Hematopoietic multipotent progenitor cell treated with erythropoietin and hydrocortisone succinate and interleukin-3 and kit ligand, for 17 days (in vitro differentiated cells): ENCODE data around the gene TAF1.
A peak's percentile ranks its signal among the peaks of the same experiment; 100 is the strongest.
"Not testable (repeated sequence)": the region's sequence is repeated elsewhere in the genome, so short reads cannot be mapped to it uniquely, and the experiment has no call there.

Source experiments
- DNase-seq: peaks from one replicate; pipeline ENCODE4 v3.0.0-alpha.2; 2015; ENCODE audit warnings: low spot score

The TAF1 gene, protein sequence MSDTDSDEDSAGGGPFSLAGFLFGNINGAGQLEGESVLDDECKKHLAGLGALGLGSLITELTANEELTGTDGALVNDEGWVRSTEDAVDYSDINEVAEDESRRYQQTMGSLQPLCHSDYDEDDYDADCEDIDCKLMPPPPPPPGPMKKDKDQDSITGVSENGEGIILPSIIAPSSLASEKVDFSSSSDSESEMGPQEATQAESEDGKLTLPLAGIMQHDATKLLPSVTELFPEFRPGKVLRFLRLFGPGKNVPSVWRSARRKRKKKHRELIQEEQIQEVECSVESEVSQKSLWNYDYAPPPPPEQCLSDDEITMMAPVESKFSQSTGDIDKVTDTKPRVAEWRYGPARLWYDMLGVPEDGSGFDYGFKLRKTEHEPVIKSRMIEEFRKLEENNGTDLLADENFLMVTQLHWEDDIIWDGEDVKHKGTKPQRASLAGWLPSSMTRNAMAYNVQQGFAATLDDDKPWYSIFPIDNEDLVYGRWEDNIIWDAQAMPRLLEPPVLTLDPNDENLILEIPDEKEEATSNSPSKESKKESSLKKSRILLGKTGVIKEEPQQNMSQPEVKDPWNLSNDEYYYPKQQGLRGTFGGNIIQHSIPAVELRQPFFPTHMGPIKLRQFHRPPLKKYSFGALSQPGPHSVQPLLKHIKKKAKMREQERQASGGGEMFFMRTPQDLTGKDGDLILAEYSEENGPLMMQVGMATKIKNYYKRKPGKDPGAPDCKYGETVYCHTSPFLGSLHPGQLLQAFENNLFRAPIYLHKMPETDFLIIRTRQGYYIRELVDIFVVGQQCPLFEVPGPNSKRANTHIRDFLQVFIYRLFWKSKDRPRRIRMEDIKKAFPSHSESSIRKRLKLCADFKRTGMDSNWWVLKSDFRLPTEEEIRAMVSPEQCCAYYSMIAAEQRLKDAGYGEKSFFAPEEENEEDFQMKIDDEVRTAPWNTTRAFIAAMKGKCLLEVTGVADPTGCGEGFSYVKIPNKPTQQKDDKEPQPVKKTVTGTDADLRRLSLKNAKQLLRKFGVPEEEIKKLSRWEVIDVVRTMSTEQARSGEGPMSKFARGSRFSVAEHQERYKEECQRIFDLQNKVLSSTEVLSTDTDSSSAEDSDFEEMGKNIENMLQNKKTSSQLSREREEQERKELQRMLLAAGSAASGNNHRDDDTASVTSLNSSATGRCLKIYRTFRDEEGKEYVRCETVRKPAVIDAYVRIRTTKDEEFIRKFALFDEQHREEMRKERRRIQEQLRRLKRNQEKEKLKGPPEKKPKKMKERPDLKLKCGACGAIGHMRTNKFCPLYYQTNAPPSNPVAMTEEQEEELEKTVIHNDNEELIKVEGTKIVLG (N-terminal part only)

DNA sequence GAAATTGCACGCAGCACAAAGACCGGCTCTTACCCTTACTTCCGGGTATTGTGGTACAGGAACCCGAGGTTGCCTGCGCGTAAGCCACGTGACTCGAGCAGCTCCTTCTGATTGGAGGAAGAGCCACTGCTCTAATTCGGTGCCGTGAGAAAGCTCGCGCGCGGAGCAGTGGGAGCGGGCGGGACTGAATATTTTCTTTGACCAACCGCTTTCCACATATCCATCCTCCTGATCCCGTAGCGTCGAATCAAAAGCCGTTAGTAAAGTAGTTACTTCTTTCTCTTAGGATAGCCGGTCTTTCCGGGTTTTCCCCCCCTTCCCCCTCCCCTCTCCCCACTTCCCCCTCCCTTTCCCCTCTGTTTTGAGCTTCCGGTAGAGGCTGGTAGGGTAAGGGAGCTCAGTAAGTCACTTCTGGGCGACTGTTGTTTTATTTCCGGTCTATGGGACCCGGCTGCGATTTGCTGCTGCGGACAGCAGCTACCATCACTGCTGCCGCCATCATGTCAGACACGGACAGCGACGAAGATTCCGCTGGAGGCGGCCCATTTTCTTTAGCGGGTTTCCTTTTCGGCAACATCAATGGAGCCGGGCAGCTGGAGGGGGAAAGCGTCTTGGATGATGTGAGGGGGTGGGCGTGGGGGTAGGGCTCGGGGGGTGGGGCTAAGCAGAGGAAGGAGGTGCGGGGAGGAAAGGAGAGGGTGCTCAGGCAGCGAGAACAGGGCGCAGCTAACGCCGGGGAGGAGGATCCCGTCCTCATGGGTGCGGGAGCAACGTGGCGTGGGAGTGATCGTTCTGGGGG is at the start of gene TAF1:
TSS of gene TAF1 (plus strand) at position 483 of the 799 bp plus-strand sequence. CDS start at position 501, 18 bp downstream.
- peak; percentile 93 for DNase-seq

DNA sequence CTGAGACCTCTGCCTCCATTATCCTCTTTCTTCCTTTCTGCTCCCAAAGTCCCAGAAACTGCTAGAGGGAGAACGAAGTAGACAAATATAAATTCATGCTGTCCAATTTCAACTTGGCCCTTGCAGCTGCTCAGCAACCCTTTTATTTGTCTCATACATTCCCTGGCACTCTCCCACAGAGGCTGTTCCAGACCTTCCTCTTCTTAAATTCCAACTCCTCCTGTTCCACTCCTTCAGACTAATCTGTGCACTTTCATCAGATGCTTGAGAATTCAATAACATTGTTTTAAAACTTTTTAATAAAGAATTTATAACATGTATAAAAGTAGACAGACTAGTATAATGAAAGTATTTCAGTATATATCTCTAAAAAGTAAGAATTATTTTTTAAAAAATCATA is 49.2 kb upstream of the TAF1 start:
- DNase-seq, result not testable (repeated sequence)

DNA sequence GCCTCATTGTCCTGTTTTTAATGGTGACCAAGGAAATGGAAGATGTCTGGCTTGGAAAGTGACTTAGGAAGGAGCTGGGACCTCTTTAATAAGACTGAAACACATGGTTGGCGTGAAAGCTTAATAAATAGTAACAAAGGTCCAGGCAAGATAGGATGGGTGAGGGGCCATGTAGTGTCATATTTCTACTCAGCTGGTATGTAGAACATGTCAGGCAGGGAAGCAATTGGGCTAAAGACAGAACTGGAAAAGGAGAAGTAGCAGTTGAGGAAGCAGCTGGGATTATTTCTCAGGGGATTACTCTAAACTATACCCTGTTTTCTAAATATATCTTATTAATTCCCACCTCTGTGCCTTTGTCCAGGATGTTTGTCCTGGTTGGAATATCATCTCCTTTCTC is 46.0 kb upstream of the TAF1 start:
- DNase-seq, result no peak

DNA sequence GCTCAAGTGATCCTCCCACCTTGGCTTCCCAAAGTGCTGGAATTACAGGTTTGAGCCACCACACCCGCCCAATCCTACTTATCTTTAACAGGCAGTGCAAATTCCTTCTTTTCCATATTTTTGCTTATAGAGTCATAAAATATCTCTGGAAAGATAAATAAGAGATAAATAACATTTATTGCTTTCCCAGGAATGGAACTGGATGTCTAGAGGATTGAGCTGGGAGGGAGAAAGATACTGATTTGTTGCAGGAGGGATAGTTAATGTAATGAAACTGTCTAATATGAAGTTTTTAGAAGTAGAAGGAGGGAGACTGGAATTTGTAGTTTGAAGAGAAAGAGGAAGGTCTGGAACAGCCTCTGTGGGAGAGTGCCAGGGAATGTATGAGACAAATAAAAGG is 44.4 kb upstream of the TAF1 start:
- DNase-seq, result no peak

DNA sequence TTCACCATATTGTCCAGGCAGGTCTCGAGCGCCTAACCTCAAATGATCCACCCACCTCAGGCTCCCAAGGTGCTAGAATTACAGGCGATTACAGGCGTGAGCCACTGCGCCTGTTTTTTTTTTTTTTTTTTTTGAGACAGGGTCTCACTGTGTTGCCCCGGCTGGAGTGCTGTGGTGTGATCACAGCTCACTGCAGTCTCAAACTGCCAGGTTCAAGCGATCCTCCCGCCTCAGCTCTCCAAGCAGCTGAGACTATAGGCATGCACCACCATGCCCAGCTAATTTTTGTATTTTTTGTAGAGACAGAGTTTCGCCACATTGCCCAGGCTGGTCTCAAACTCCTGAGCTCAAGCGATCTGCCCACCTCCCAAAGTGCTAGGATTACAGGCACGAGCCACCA is 41.7 kb upstream of the TAF1 start:
- DNase-seq, result not testable (repeated sequence)

DNA sequence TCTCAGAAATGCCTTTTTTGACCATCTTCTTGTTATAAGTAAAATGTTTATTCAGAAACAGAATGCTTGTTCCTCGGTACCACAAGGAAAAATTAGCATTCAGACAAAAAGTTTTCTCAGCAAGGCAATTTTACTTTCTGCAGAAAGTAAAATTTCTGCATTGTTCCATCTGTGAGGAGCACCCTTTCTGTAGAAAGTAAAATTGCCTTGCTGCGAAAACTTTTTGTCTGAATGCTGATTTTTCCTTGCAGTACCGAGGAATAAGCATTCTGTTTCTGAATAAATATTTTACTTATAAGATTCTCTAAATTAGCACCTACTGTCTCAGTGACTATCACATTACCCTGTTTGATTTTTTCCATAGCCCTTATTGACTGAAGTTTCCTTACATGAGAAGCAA is 39.8 kb upstream of the TAF1 start:
- no peak for DNase-seq

DNA sequence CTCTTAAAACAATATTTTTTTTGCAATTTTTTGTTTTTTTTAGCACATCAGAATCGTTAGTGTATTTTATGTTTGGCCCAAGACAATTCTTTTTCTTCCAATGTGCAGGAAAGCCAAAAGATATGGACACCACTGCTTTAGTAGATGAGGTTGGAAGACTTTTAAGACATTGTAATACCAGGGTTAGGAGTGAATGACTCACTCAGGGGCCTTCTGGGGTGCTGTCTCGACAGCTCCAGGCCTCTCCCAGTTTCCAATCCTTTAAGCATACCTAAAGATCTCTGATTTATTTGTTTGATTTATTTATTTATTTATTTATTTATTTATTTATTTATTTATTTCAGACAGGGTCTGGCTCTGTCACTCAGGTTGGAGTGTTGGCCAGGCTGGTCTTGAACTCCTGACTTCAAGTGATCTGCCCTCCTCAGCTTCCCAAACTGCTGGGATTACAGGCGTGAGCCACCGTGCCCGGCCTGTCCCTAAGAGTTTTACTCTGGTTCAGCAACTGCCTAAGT is 16.9 kb upstream of the TAF1 start:
- not testable (repeated sequence) for DNase-seq

DNA sequence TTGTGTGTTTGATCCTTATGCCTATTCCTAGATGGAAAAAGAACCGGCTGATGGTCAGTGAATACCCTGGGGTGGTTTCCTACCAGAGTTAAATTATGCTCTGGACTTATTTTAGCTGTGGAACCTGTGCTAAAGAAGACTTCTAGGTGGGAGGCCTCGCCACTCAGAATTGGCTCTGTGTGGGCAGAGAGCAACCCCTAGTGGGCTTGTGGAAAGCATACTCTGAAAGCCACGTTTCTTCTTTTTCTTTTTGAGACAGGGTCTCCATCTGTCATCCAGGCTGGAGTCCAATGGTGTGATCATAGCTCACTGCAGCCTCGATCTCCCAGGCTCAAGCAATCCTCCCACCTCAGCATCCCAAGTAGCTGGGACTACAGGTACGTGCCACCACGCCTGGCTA is 16.3 kb upstream of the TAF1 start:
- DNase-seq, result not testable (repeated sequence)

DNA sequence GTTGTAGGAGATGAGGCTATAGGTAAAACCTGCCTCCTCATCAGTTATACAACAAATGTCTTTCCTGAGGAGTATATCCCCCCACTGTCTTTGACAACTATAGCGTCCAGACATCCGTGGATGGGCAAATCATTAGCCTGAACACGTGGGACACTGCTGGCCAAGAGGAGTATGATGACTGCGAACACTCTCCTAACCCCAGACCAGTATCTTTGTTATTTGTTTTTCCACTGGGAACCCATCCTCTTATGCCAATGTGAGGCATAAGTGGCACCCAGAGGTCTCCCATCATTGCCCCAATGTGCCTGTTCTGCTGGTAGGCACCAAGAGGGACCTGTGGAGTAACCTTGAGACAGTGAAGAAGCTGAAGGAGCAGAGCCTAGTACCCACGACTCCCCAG is 13.7 kb upstream of the TAF1 start:
- not testable (repeated sequence) for DNase-seq

DNA sequence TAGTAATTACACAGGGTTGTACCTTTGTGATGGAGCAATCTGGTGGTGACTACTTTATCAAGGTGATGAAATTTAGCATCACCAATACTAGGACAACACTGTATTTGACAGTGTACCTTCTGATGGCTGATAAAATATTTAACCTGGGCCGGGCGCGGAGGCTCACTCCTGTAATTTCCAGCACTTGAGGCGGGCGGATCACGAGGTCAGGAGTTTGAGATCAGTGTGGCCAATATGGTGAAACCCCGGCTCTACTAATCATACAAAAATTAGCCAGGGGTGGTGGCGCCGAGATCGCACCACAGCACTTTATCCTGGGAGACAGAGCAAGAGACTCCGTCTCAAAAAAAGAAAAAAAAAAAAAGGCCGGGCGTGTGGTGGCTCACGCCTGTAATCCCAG is 1.9 kb upstream of the TAF1 start:
- DNase-seq, result no peak

DNA sequence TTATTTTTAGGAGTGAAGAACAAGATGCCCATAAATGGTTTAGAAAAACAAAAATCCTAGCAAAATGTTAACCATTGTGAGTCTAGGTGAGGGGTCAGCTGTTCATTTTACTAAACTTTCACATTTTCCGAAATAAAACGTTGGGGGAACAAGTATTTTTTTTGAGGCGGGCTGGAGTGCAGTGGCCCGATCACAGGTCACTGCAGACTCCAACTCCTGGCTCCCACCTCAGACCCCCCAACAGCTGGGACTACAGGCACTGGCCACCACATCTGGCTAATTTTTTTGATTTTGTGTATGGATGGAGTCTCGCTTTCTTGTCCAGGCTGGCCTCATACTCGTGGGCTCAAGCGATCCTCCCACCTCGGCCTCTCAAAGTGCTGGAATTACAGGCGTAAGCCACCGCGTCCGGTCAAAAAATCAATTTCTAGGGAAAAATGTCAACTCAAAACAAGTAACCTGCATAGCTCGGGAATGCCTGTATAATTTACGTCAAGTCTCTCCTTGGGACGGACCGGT is 742 bp upstream of the TAF1 start:
- DNase-seq, result peak; percentile 4

DNA sequence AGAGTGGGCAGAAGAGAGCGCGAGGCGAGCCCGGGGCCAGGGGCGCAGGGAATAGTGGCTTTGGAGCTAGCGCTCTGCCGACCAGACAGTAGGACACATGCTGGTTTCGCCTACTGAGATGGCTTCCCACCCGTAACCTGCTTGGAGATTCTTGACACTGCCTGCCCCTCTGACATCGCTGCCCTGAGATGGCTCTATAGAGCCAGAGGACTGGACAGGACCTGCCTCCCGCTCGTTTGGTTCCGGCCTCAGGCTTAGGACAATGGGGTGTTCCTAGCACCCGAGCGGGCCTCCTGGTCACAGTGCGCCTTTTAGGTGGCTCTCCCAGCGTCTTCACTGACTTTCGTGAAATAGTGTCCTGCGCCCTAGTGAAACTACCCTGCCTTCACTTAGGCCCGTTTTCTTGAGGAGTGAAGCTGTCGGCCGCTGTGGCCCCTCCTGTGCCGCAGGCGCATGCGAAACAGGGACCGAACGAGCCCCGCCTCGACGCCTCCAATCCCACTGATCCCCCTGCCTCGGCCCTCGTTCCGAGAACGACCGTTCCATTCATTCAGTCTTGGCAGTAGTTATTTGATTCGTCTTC is 608 bp downstream of the TAF1 start:
- peak; percentile 11 for DNase-seq

DNA sequence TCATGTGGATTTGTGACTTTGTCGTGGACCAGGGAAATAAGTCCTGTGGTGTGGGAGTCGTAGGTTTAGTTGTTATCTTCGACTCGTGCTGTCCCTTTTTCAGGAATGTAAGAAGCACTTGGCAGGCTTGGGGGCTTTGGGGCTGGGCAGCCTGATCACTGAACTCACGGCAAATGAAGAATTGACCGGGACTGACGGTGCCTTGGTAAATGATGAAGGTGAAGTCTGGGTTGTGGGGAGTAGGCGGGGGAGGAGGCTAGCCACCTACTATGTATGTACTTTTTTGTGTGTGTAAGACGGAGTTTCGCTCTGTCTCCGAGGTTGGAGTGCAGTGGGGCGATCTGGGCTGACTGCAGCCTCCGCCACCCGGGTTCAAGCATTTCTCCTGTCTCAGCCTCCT is 1.2 kb downstream of the TAF1 start:
- DNase-seq, result no peak

DNA sequence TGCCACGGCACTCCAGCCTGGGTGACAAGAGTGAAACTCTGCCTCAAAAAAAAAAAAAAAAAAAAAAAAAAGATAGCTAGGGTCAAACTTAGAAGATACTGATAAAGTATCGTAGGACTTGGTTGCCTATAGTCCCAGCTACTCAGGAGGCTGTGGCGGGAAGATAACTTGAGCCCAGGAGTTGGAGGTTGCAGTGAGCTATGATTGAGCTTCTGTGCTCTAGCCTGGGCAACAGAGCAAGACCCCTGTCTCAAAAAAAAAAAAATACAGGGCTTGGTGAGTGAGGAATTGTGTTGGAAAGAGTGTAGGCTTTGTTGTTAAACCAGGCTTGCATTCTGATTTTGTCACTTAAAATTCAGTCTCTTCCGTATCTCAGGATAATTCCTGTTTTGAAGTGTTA is 6.2 kb downstream of the TAF1 start:
- no peak for DNase-seq

DNA sequence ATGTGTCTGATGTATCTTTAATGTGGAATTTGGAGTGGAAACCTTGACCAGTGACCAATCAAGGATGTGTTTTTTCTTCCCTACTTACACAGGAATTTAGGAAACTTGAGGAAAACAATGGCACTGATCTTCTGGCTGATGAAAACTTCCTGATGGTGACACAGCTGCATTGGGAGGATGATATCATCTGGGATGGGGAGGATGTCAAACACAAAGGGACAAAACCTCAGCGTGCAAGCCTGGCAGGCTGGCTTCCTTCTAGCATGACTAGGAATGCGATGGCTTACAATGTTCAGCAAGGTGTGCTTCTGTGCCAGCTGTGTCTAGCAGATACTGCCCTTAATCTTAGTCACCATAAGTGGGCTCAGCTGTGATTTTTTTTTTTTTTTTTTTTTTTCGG is 12.6 kb downstream of the TAF1 start:
- DNase-seq, result no peak

DNA sequence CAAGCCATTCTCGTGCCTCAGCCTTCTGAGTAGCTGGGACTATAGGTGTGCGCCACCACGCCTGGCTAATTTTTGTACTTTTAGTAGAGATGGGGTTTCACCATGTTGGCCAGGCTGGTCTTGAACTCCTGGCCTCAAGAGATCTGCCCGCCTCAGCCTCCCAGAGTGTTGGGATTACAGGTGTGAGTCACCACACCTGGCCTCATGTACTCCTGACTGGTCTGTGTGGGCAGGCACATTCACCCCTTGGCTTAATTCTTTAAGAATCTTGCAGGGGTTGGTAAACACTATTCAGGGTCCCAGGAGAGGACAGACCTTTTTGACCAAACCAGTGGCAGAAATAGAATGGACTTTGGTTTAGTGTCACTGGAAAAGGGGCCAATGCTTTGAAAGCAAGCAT is 25.6 kb downstream of the TAF1 start:
- not testable (repeated sequence) for DNase-seq

DNA sequence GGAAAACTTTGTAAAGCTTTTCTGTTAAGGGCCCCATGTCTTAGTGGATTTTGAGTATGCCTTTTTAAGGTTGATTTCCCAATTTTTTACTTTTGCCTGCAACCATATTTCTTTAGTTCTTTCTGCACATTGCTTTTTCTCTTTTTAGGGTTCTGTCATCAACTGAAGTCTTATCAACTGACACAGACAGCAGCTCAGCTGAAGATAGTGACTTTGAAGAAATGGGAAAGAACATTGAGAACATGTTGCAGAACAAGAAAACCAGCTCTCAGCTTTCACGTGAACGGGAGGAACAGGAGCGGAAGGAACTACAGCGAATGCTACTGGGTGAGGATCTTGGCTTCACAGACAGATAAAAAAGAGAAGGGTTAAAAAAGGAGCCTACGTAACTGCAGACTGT is 27.8 kb downstream of the TAF1 start:
- DNase-seq, result peak; percentile 28

DNA sequence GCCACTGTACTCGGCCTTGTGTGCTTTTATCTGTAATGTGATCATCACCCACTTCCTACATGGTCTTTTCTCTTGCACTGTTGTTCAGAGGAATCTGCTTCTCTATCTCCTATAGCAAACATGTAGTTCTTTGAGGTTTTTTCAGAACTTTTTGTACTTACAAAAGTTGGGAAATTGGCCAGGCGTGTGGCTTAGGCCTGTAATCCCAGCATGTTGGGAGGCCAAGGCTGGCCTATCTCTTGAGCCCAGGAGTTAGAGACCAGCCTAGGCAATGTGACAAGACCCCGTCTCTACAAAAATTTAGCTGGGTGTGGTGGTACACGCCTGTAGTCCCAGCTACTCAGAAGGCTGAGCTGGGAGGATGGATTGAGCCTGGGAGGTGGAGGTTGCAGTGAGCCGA is 30.4 kb downstream of the TAF1 start:
- DNase-seq, result no peak

DNA sequence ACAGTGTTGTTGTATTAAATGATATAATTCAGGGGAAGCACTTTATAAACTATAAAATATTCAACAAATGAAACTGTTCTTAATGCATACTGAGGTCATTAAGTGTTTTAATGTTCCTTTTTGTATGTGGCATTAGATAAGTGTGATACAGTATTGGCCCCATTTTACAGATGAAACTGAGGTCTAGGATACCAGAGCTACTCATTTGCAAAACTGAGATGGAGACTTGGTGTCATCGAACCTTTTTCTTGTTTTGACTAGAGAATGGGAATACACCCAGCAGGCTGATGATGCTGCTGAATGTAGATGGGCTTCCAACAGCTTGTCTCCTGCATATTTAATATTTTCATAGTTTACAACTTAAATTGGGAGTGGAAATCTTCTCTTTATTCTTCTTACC is 34.6 kb downstream of the TAF1 start:
- no peak for DNase-seq

DNA sequence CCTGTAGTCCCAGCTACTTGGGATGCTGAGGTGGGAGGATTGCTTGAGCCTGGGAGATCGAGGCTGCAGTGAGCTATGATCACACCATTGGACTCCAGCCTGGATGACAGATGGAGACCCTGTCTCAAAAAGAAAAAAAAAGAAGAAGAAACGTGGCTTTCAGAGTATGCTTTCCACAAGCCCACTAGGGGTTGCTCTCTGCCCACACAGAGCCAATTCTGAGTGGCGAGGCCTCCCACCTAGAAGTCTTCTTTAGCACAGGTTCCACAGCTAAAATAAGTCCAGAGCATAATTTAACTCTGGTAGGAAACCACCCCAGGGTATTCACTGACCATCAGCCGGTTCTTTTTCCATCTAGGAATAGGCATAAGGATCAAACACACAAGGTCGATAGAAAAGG is 50.1 kb downstream of the TAF1 start:
- DNase-seq, result not testable (repeated sequence)

DNA sequence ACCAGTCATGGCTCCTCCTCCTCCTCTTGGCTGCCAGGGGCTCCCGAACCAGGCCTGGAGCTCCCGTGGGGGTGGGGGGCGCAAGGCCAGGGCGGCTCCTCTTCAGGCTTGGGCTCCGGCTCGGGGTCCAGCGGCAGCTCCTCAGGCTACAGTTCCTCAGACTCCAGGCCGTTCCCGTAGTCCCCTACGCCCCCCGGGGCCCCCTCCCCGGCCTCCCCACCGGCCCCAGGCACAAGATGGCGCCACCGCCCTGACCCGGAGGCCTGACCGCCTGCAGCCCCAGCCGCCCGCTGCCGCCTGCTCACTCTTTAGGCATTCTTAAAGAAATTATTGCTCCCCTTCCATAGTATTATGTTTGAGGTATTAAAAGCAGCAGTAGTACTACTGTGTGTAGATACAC is 54.5 kb downstream of the TAF1 start:
- DNase-seq, result no peak
